ENCODE results near the gene PSAPL1. TPM values are rescaled to one million over a fixed set of nuclear protein-coding genes. Genes with fewer than 3 reads are reported as not detected.
A peak's percentile ranks its signal among the peaks of the same experiment; 100 is the strongest.

Gene PSAPL1
- total and polyA plus RNA-seq, 5 donors = not detected

DNA sequence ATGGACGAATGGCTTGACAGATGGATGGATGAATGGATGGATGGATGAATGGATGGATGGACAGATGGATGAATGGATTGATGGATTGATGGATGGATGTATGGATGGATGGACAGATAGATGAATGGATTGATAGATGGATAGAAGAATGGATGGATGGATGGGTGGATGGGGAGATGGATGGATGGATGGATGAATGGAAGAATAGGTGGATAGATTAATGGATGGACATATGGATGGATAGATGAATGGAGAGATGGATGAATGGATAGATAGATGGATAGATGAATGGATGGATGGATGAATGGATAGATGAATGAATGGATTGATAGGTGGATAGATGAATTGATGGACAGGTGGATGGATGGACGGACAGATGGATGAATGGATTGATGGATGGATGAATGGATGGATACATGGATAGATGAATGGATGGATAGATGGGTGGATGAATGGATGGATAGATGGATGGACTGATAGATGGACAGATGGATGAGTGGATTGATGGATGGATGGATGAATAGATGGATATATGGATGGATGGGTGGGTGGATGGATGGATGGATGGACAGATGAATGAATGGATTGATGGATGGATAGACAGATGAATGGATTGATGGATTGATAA, 33.9 kb downstream of the PSAPL1 start:
- Histone ChIP-seq H3K27me3 (ENCODE audit: control insufficient read depth, insufficient read depth) (no peaks in the 10 kb centered on the region), H3K27ac (ENCODE audit: low read length) (no peak overlapping the region), H3K9me3 (ENCODE audit: control insufficient read depth, low read length) (no peaks in the 10 kb centered on the region), H3K4me1 (ENCODE audit: control insufficient read depth, insufficient read depth, low read length) (no peaks in the 10 kb centered on the region), H3K4me3 (ENCODE audit: low read length) (no peak overlapping the region)
- intact Hi-C loops (cut with DNase I) = no loop called here
- ATAC-seq (no peak), DNase-seq (no peak)
- WGBS = 80% methylated on average over 2 of the region's 2 CpGs

DNA sequence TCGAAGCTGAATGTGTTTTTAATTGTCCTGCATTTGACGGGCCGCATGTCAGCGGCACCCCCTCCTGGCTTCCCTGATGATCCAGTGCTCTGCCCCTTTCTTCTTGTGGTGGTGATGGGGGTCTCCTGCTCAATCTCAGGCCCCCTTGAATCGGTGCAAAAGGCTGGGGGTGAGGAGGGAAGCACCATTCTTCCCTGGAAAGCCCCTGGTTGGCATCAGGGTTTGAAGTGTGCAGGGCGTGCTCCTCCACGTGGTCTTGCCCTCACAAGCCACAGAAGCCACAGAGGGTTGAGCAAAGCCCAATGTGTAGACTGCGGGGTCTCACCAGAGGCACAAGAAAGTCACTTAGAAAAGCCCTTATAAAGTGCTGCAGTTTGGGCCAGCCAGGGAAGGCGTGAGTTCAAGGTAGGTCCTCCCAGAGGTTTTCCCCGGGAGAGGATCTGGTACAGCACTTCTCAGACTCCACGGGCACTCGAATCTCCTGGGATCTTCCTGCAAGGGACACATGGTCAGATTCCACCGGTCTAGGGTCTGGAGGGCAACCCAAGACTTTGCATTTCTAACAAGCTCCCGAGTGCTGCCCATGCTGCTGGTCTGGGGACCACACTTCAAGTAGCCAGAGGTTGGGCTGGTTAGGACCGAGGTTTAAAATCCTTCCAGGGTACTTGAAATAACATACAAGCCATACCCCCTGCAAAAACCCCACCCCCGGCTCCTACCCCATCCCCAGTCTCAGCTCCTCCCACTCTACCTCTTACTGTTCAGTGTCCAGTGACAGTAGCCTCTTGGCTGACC, 35.1 kb downstream of the PSAPL1 start:
- no peak overlapping the region for H3K4me3 ChIP-seq (ENCODE audit: low read length)
- WGBS = 79% methylated on average over 16 of the region's 16 CpGs
- no peaks in the 10 kb centered on the region for H3K4me1 ChIP-seq (ENCODE audit: control insufficient read depth, insufficient read depth, low read length)
- intact Hi-C loops (cut with DNase I) = no loop called here
- H3K27me3 ChIP-seq (ENCODE audit: control insufficient read depth, insufficient read depth) = no peaks in the 10 kb centered on the region
- DNase-seq (no peak), ATAC-seq (no peak)
- H3K27ac ChIP-seq (ENCODE audit: low read length) = no peak overlapping the region
- H3K9me3 ChIP-seq (ENCODE audit: control insufficient read depth, low read length) = no peaks in the 10 kb centered on the region

DNA sequence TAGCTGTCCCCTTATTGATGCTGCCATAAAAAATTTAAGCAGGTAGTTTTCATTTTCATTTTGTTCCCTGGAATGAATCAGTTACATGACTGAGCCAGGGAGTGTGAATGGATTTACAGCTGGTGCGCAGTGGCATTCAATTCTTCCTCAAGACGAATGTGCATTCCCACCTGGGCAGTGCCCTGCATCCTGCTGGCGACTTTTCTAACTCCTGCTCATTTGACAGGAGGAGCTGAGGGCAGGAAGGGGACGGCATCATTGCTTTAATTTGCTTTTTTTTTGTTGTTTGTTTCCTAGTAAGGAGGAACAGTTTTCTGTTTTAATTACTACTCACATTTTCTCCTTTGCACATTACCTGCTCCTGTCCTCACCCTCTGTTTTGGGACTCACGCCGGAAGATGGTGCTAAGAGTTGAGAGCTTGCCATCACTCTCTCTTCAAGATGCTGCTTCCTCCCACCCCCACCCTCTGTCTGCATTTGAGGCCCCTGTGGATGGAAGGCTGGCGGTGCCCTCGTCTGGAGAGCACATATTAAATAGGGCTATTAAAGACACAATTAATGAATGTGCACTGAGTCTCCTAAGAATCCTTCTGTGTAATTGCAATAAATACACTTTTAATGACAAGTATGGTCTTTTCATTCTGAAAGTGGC, 35.8 kb downstream of the PSAPL1 start:
- H3K27me3 ChIP-seq (ENCODE audit: control insufficient read depth, insufficient read depth) = no peaks in the 10 kb centered on the region
- no peaks in the 10 kb centered on the region for H3K9me3 ChIP-seq (ENCODE audit: control insufficient read depth, low read length)
- H3K4me1 ChIP-seq (ENCODE audit: control insufficient read depth, insufficient read depth, low read length) = no peaks in the 10 kb centered on the region
- DNase-seq (no peak), ATAC-seq (no peak)
- WGBS = 72% methylated on average over 8 of the region's 8 CpGs
- intact Hi-C loops (cut with DNase I) = no loop called here
- H3K4me3 ChIP-seq (ENCODE audit: low read length) = no peak overlapping the region
- H3K27ac ChIP-seq (ENCODE audit: low read length) = no peak overlapping the region

DNA sequence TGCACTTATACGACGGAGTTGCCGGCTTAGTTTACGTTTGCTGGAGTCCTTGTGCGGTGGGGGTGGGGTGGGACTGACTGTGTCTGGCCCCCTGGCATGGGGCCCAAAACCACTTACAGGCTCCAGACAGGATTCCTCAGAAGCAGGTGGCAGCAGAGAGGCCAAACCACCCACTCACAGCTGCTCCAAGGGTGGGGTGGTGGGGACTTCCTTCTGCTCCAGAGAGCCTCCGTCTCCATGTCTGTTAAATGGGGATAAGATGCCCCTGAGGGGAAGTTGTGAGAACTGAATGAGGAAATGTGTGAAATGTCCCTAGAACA, 36.7 kb downstream of the PSAPL1 start:
- WGBS = 22% methylated on average over 6 of the region's 6 CpGs
- H3K27ac ChIP-seq (ENCODE audit: low read length) = no peak overlapping the region
- intact Hi-C loops (cut with DNase I) = no loop called here
- H3K9me3 ChIP-seq (ENCODE audit: control insufficient read depth, low read length) = no peaks in the 10 kb centered on the region
- ATAC-seq (peak; percentile 42 to 52), DNase-seq (peak in 1 of 3 donors; percentile 71)
- no peaks in the 10 kb centered on the region for H3K27me3 ChIP-seq (ENCODE audit: control insufficient read depth, insufficient read depth)
- no peak overlapping the region for H3K4me3 ChIP-seq (ENCODE audit: low read length)
- no peaks in the 10 kb centered on the region for H3K4me1 ChIP-seq (ENCODE audit: control insufficient read depth, insufficient read depth, low read length)

DNA sequence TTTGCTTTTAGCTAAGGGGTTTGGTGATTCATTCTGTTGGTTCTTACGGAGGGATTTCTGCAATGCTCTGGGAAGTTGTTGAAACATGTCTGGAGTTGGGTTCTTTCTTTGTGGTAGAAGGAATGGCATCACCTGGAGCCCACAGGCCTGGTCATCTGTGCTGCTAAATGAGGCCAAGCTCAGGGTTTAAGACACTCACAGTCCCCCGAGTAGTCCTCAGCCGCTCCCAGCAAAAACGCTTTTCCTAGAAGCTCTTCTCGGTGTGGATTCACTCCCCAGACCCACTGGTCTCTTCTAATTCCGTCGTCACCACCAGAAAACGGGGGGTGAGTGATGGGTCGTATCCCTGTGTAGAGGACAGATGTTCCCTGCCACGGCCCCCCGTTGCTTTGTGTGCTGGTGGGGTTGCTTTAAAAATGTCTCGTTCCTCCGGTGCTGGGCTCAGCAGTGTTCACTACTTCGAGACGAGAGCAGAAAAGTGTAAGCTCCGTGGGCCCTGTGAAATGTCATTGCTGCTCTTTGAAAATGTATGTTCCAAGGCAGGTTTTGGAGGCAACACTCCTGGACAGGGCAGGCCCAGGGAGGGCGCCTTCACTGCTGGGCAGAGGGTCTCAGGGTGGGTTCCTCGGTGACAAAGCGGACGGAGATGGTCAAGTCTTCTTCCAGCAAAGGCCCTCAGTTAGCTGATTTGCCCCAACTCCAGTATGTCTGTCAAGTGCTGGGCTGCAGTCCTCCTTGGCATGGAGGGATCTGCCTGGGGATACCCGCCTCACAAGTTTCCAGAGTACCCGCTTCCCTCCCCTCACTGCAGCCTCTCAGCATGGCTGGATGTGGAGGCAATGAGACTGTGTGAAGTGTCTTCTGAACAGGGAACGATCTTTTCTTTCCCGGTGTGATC, 37.3 kb downstream of the PSAPL1 start:
- Histone ChIP-seq H3K27ac (ENCODE audit: low read length) (no peak overlapping the region), H3K9me3 (ENCODE audit: control insufficient read depth, low read length) (no peaks in the 10 kb centered on the region), H3K4me1 (ENCODE audit: control insufficient read depth, insufficient read depth, low read length) (no peaks in the 10 kb centered on the region), H3K27me3 (ENCODE audit: control insufficient read depth, insufficient read depth) (no peaks in the 10 kb centered on the region), H3K4me3 (ENCODE audit: low read length) (no peak overlapping the region)
- intact Hi-C loops (cut with DNase I) = no loop called here
- DNase-seq (peak in 1 of 3 donors; percentile 27), ATAC-seq (no peak)
- 77% methylated on average over 24 of the region's 24 CpGs for WGBS

DNA sequence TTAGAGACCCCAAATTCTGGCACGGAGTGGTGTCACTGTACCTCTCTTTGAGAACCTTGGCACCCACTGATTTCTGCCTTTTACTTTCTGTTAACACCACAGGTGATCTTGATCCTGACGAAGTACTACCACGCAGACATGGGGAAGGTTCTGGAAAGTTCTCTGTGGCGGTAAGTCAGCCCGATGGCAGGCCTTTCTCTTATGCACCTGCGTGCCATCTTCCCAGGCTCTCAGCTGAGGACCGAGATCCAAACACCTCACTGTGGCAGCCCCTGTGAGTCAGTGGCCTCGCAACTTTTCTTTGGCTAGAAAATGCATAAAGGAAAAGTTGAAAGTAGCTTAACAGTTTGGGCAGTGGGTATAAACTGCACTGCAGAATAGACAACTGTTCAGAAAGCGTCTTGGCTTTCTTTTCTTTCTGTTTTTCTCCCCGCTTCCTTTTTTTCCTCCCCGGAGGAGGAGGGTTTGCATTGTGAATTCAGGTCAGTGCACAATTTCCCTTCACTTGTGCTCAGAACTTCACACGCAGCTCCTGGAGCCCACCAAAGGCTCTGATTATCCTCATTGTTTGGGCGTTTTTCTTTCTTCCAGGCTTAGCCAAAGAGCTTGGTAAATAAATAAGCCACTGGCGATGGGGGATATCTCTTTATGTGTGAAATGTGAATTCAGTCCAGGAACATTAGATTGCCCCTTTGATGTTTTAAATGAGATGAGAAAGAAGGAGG, 38.4 kb downstream of the PSAPL1 start:
- Histone ChIP-seq H3K27me3 (ENCODE audit: control insufficient read depth, insufficient read depth) (no peaks in the 10 kb centered on the region), H3K9me3 (ENCODE audit: control insufficient read depth, low read length) (no peaks in the 10 kb centered on the region), H3K27ac (ENCODE audit: low read length) (no peak overlapping the region), H3K4me1 (ENCODE audit: control insufficient read depth, insufficient read depth, low read length) (no peaks in the 10 kb centered on the region), H3K4me3 (ENCODE audit: low read length) (no peak overlapping the region)
- no peak for DNase-seq
- no peak for ATAC-seq
- WGBS = 80% methylated on average over 14 of the region's 14 CpGs
- intact Hi-C loops (cut with DNase I) = no loop called here

DNA sequence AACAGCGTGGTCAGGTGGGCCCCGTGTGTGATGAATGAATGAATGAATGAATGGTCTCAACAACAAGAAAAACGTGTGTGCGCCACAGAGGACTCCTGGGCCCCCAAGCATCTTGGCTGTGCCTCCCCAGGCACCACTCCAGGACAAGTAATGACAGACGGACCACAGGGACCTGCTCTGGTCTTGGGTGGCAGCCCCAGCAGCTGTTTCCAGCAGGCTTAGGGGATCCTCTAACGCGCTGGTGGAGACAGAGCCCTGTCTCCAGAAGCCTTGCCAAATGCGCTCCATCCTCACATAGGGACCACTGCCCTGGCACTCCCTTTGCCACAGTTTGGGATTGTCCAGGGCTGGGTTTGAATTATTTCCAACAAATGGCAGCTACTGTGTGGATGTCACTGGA, 39.1 kb downstream of the PSAPL1 start:
- DNase-seq (no peak), ATAC-seq (no peak)
- intact Hi-C loops (cut with DNase I) = no loop called here
- Histone ChIP-seq H3K4me1 (ENCODE audit: control insufficient read depth, insufficient read depth, low read length) (no peaks in the 10 kb centered on the region), H3K4me3 (ENCODE audit: low read length) (no peak overlapping the region), H3K27ac (ENCODE audit: low read length) (no peak overlapping the region), H3K27me3 (ENCODE audit: control insufficient read depth, insufficient read depth) (no peaks in the 10 kb centered on the region), H3K9me3 (ENCODE audit: control insufficient read depth, low read length) (no peaks in the 10 kb centered on the region)
- WGBS = 77% methylated on average over 8 of the region's 8 CpGs

DNA sequence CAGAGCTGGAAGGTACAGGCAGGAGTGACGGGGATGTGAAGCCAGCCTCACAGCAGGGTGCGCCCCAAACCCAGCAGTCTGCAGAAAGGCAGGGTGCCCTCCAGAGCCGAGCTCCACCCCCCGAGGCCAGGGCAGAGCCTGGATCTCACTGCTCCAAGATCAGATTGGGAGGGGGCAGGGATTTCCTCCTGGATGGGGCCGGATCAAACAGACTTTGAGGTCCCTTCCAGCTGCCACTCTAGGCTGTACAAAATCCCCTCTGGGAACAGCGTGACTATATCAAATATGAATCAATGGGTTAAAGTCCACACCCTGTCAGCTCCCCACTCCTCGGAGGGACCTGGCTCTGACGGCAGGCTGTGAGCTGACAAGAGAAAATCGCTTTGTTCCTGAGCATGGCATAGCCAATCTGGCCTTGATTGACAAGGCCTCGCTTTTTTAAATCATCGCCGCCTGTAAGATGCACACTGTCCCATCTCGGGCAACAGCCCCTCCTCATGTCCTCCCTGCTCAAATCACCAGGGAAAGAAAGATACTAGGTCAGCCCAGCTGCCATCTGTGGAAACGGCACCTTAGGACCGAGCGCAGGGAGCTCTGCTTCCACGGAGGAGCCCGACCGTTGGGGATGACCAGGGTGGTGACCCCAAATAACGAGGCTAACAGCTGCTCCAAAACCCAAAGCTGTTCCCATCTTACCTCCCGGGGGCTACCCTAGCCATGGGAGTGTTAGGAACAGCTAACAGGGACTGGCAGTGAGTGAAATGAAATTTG, 39.9 kb downstream of the PSAPL1 start:
- no peak overlapping the region for H3K27ac ChIP-seq (ENCODE audit: low read length)
- 70% methylated on average over 21 of the region's 21 CpGs for WGBS
- intact Hi-C loops (cut with DNase I) = no loop called here
- H3K4me3 ChIP-seq (ENCODE audit: low read length) = no peak overlapping the region
- DNase-seq = no peak
- ATAC-seq = no peak
- no peaks in the 10 kb centered on the region for H3K9me3 ChIP-seq (ENCODE audit: control insufficient read depth, low read length)
- H3K4me1 ChIP-seq (ENCODE audit: control insufficient read depth, insufficient read depth, low read length) = no peaks in the 10 kb centered on the region
- no peaks in the 10 kb centered on the region for H3K27me3 ChIP-seq (ENCODE audit: control insufficient read depth, insufficient read depth)

DNA sequence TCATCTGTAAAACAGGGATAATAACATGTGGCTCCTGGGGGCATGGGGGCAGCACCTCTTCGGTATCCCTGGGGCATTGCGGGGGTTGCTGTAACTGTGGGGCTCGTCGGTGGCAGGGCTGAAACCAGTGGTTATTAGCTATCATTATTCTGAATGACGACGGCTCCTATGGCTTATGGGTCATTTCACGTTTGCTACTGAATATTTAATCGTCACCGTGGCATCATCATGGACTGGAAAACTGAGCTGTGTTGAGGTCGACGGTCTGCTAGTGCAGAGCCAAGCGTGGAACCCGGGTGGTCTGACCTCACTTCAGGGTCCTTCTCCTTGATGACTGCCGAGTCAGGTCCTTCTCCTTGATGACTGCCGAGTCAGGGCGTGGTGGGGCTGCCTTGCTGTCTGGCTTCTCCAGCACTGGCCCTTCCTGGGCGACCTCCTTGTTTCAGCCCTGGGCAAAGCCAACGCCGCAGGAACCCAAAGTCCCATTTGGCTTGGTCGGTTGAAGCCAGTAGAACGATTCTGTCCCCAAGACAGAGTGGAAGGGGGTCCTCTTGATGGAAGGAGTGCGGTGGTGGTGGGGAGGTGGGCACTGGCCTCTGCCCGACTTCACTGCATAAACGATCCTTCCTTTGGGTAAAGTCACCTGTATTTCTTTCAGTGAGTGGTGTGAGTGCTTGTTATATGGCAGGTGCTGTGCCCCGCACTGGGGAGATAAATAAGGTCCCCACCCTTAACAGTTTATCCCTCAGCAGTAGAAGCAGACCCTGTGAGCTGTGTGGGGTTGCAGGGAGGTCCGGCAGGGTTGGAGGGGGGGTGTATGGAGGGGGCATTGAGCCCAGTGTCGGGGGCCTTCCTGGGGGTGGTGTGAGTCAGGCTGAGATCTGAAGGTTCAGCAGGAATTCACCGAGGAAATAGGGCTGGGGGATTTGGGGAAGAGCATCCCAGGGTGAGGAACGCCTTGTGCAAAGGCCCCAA, 40.8 kb downstream of the PSAPL1 start:
- no peak overlapping the region for H3K4me3 ChIP-seq (ENCODE audit: low read length)
- peak in 1 of 3 donors; percentile 26 for DNase-seq
- H3K27me3 ChIP-seq (ENCODE audit: control insufficient read depth, insufficient read depth) = no peaks in the 10 kb centered on the region
- intact Hi-C loops (cut with DNase I) = no loop called here
- no peaks in the 10 kb centered on the region for H3K4me1 ChIP-seq (ENCODE audit: control insufficient read depth, insufficient read depth, low read length)
- H3K9me3 ChIP-seq (ENCODE audit: control insufficient read depth, low read length) = no peaks in the 10 kb centered on the region
- ATAC-seq = no peak
- H3K27ac ChIP-seq (ENCODE audit: low read length) = no peak overlapping the region
- 82% methylated on average over 29 of the region's 29 CpGs for WGBS

All from right cardiac atrium (tissue), 5 donors.